AG04449 (cell line): ENCODE results near the gene ANKRD40.

Experiments used
- CTCF ChIA-PET: fragments of 350-600 bp; formaldehyde crosslinking; extraction: SDS; loops from one replicate; lab custom pipeline; 2021; ENCODE audit warnings: antibody characterized with exemption; lab: Yijun Ruan, JAX
- POLR2A ChIA-PET: fragments of 400-600, 350-600 bp; formaldehyde crosslinking; extraction: SDS; loops from one replicate; lab custom pipeline; 2020; ENCODE audit warnings: antibody characterized with exemption, inconsistent platforms; lab: Yijun Ruan, JAX
- DNase-seq: peaks from one replicate; pipeline ENCODE4 v3.0.0-alpha.2; 2010; ENCODE audit warnings: low read depth, low spot score
- H3K4me3 ChIP-seq: 2 replicates; pipeline ENCODE4 v1.5.1; 2011; ENCODE audit warnings: low read depth, mild to moderate bottlenecking, control low read depth, low read length
- TF ChIP-seq, protein P1 (sequence below): IDR thresholded peaks from one replicate; pipeline ENCODE4 v1.5.1; 2011; ENCODE audit warnings: mild to moderate bottlenecking, moderate library complexity, low read length, control low read depth, inconsistent platforms; ENCODE audit not compliant: insufficient read depth; ENCODE audit errors: missing control alignments

The ANKRD40 gene, protein sequence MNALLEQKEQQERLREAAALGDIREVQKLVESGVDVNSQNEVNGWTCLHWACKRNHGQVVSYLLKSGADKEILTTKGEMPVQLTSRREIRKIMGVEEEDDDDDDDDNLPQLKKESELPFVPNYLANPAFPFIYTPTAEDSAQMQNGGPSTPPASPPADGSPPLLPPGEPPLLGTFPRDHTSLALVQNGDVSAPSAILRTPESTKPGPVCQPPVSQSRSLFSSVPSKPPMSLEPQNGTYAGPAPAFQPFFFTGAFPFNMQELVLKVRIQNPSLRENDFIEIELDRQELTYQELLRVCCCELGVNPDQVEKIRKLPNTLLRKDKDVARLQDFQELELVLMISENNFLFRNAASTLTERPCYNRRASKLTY

DNA sequence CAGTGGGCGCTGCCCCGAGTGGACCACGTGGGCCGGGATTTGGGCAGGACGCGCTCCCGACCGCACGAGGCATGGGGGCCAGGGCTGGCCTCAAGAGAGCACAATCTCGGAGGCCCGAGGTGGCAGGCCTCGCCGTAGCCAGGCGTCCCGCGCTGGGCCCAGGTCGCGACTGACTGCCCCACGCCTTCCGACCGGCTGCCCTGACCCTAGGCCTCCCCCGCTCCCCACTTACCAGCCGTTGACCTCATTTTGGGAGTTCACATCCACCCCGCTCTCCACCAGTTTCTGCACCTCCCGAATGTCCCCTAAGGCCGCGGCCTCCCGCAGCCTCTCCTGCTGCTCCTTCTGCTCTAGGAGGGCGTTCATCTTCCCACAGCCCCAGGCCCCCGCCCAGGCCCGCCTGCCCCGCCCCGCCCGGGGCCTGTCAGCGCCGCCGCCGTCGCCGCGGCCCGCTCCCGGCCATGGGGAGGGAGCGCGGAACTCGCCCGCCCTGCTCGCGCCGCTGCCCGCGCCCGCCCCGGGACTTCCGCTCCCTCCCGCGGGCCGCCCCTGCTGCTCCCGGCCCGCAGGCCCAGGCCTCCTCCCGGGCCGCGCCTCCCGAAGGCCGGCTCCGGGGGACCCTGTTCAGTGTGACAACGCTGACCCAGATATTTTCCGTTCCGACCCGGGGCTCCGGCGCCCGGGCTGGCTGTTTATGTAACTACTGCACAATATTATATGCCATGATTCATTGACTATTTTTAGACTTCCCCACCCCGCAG lies at the start of gene ANKRD40:
Gene ANKRD40, minus strand, starts transcription at position 626 of the 761 bp plus-strand sequence. Its CDS starts 260 bp downstream, at position 366.
- H3K4me3 ChIP-seq, result peak within 1 kb of the TSS; percentile 88
- CTCF ChIA-PET, result interaction anchor here (0.6 to 6.0 kb wide), 4 partner anchors 12 to 157 kb away, joined by 3 to 82 read pairs (median 14); no protein-coding TSS in a partner anchor
- TF ChIP-seq, protein P1, sequence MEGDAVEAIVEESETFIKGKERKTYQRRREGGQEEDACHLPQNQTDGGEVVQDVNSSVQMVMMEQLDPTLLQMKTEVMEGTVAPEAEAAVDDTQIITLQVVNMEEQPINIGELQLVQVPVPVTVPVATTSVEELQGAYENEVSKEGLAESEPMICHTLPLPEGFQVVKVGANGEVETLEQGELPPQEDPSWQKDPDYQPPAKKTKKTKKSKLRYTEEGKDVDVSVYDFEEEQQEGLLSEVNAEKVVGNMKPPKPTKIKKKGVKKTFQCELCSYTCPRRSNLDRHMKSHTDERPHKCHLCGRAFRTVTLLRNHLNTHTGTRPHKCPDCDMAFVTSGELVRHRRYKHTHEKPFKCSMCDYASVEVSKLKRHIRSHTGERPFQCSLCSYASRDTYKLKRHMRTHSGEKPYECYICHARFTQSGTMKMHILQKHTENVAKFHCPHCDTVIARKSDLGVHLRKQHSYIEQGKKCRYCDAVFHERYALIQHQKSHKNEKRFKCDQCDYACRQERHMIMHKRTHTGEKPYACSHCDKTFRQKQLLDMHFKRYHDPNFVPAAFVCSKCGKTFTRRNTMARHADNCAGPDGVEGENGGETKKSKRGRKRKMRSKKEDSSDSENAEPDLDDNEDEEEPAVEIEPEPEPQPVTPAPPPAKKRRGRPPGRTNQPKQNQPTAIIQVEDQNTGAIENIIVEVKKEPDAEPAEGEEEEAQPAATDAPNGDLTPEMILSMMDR, result no peak
- POLR2A ChIA-PET, result interaction anchor here (0.8 to 2.7 kb wide), 6 partner anchors 12 to 158 kb away, joined by 3 to 13 read pairs (median 4); partner anchors contain the start of gene LUC7L3
- peak; percentile 70 for DNase-seq

DNA sequence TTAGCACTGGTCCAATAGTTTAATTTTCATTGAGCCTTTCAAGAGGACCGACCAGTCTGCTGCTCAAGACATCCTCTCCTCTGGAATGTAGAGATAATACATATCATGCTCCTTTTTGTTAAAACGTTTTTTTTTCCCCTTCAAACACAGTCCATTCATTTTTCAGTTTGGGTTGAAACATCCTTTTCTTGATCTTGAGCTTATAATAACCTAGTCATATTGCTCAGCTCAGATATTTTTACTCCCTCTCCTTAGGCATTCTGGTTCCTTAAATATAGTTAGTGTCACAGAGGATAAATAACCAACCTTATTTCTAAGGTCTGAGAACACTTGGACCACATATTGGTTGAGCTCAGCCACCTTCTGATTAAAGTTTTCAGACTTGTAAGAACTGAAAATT lies 46.8 kb upstream of the ANKRD40 start:
- no peak overlapping the region for H3K4me3 ChIP-seq
- ChIA-PET CTCF (interaction anchor here (1.2 kb wide), 1 partner anchor 272 kb away, joined by 3 read pairs; no protein-coding TSS in a partner anchor), POLR2A (no interaction called here)
- TF ChIP-seq, protein P1, result no peak
- DNase-seq, result no peak

DNA sequence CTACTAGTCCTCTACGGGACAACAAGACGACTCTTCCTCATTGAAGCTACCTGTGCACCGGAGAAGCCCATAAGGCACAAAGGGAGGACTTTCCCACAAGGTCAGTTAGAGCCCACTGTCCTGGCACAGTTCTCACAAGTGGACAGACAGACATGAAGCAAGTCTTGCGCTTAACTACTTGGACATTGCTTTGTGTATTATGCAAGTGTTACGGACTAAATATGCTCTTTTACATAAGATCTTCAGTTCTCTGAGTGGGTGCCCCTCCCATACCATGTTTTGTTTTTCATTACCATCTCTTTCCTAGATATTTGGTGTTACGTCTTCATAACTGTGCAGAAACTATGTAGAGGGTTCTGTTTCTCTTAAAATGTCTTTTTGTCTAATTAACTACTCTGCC lies 41.5 kb upstream of the ANKRD40 start:
- TF ChIP-seq, protein P1, result no peak
- CTCF ChIA-PET, result interaction anchor here (1.4 kb wide), 1 partner anchor 34 kb away, joined by 4 read pairs; no protein-coding TSS in a partner anchor
- DNase-seq, result no peak
- no peak overlapping the region for H3K4me3 ChIP-seq
- POLR2A ChIA-PET, result no interaction called here

DNA sequence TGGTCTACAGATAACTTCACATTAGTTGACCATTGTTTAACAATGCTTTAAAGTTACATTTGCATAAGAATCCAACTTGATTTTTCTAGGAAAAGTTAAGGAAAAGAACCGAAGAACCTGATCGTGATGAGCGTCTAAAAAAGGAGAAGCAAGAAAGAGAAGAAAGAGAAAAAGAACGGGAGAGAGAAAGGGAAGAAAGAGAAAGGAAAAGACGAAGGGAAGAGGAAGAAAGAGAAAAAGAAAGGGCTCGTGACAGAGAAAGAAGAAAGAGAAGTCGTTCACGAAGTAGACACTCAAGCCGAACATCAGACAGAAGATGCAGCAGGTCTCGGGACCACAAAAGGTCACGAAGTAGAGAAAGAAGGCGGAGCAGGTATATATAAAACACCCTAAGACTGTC lies 37.9 kb upstream of the ANKRD40 start:
- ChIA-PET CTCF (interaction anchor here (1.2 to 1.4 kb wide), 3 partner anchors 24 to 104 kb away, joined by 3 to 4 read pairs (median 3); no protein-coding TSS in a partner anchor), POLR2A (no interaction called here)
- TF ChIP-seq, protein P1, result no peak
- no peak for DNase-seq
- no peak overlapping the region for H3K4me3 ChIP-seq

DNA sequence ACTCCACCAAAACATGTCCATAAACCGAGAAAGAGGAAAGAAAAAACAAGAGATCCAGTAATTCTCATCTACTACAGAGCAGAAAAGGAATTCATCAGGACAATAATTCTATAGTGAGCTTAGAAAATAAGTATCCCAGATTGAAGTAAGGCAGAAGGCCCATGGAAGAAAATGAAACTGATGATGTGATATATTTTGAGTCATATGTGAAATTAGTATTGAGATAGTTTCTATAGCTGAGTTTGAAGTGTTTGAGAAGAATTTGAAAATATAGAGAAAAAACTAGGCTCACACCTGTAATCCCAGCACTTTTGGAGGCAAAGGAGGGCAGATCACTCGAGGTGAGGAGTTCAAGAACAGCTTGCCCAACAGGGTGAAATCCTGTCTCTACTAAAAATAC lies 31.4 kb upstream of the ANKRD40 start:
- POLR2A ChIA-PET, result no interaction called here
- H3K4me3 ChIP-seq, result no peak overlapping the region
- TF ChIP-seq, protein P1, result no peak
- no peak for DNase-seq
- CTCF ChIA-PET, result interaction anchor here (1.0 to 1.7 kb wide), 3 partner anchors 9 to 188 kb away, joined by 3 to 5 read pairs (median 3); no protein-coding TSS in a partner anchor
